Immature natural killer cell (primary cell): ENCODE results near the gene TOMM20. TPM values are rescaled to one million over a fixed set of nuclear protein-coding genes. Genes with fewer than 3 reads are reported as not detected.
"Not testable (repeated sequence)": the region's sequence is repeated elsewhere in the genome, so short reads cannot be mapped to it uniquely, and the experiment has no call there.

ENCODE experiments used
- DNase-seq, 3 donors: peaks; one replicate each; pipeline ENCODE4 v3.0.0; 2022; ENCODE audit warnings: mixed read lengths in 1 of 3
- H3K27ac Mint-ChIP-seq, 6 donors: one replicate each; pipeline ENCODE4 v1.8.0; 2020; ENCODE audit warnings: mixed read lengths in 6 of 6, mild to moderate bottlenecking in 5 of 6, inconsistent platforms in 4 of 6, moderate library complexity in 3 of 6
- H3K27me3 Mint-ChIP-seq, 3 donors: one replicate each; pipeline ENCODE4 v1.8.0; 2020 to 2021; ENCODE audit warnings: low read depth in 3 of 3, mild to moderate bottlenecking in 3 of 3, mixed read lengths in 3 of 3, moderate library complexity in 3 of 3, inconsistent platforms in 1 of 3
- H3K36me3 Mint-ChIP-seq, 3 donors: one replicate each; pipeline ENCODE4 v1.8.0; 2020; ENCODE audit warnings: mixed read lengths in 3 of 3, inconsistent platforms in 2 of 3, mild to moderate bottlenecking in 2 of 3
- H3K4me1 Mint-ChIP-seq, 2 donors: one replicate each; pipeline ENCODE4 v1.8.0; 2020; ENCODE audit warnings: inconsistent platforms in 2 of 2, mild to moderate bottlenecking in 2 of 2, mixed read lengths in 2 of 2, moderate library complexity in 1 of 2
- H3K4me3 Mint-ChIP-seq, 5 donors: one replicate each; pipeline ENCODE4 v1.8.0; 2020; ENCODE audit warnings: mild to moderate bottlenecking in 5 of 5, mixed read lengths in 5 of 5, inconsistent platforms in 3 of 5, moderate library complexity in 3 of 5
- H3K9me3 Mint-ChIP-seq, 6 donors: one replicate each; pipeline ENCODE4 v1.8.0; 2020; ENCODE audit warnings: mild to moderate bottlenecking in 6 of 6, mixed read lengths in 6 of 6, inconsistent platforms in 4 of 6, moderate library complexity in 3 of 6
- polyA plus RNA-seq, 3 donors: library from polyadenylated mRNA; unstranded; fragments of 300-500 nt; fragmentation: Illumina TruSeq; gene quantifications; one replicate each; pipeline ENCODE4 v1.2.3, GENCODE V29; 2021

Gene TOMM20
- polyA plus RNA-seq, 3 donors from 2014 or later: 23.6 to 32.4 (median 29.4) TPM

DNA sequence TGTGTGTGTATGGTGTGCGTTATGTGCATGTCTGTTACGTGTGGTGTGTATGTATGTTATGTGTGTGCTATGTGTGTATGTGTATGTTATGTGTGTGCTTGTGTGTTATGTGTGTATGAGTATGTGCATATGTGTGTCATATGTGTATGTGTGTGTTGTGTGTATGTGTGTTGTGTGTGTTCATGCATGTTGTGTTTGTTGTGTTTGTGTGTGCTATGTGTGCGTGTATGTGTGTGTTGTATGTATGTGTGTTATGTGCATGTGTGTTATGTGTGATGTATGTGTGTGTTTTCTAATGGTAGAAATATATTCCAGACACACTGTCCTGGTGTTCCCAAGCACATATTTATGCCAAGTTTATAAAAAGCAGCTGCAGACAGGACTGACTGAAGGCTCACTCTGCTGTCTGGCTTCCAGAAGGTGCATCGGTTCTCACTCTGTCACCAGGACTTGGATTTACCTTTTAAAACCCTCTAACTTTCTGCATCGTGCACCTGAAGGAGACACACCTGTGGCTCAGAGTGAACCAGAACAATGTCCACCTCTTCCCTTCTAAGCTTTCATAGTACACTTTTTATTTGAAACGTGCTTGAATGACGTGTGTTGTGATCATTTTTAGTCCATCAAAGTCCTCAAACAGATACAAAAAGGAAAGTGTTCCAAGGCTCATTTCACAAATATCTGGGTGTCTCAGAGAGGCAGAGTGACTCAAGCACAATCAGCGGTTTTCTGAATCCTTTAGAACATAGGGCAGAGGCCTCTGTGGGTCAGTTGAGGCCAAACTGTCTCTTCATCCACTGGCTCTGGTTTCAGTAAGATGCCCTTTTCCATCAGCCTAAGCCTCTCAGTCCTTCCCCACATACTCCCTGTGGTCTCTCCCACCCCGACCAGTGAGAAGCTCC is 49.9 kb downstream of the TOMM20 start:
- Mint-ChIP-seq H3K36me3 (no peaks in the 10 kb centered on the region), H3K9me3 (no peaks in the 10 kb centered on the region), H3K27me3 (peaks cover 2 to 8% (median 3%) of the 10 kb centered on the region in 3 donors), H3K4me3 (no peak overlapping the region), H3K4me1 (peaks cover 25 to 27% of the 10 kb centered on the region in 2 donors), H3K27ac (no peak overlapping the region)
- DNase-seq: no peak

DNA sequence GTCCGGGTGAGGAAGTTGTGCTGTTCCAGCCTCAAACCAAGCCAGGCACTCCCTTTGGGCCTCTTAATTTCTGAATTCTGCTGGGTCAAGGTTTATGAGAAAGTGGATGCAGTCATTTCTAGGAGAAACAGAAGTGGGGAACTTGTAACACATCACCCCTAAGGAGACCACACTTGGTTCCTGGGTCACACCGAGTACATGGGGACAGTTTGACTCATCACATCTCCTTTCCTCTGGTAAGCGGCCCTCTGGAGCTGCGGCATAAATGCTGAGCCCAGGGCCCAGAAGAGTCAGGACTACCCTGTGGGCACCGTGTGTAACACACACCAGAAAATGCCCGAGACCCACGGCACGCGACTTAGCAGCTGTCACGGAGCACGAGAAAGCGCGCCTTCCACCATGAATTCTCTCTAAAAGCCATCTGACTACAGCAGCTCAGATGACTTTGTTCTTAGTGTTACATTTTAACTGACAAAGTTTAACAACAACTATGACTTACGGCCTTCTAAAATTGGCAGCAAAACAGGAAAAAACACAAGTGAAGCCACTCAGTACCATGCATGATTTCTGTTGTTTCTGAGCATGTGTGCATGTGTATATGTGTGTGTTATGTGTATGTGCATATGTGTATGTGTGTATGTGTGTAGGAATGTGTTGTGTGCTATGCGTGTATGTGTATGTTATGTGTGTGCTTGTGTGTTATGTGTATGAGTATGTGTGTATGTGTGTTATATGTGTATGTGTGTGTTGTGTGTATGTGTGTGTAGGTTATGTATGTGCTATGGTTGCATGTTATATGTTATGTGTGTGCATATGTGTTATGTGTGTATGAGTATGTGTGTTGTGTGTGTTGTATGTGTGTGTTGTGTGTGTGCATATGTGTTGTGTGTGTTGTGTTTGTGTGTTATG is 50.8 kb downstream of the TOMM20 start:
- peaks cover 3 to 7% (median 5%) of the 10 kb centered on the region in 3 donors for H3K27me3 Mint-ChIP-seq
- DNase-seq: no peak
- no peaks in the 10 kb centered on the region for H3K36me3 Mint-ChIP-seq
- H3K4me1 Mint-ChIP-seq: peaks cover 17 to 19% of the 10 kb centered on the region in 2 donors
- H3K9me3 Mint-ChIP-seq: no peaks in the 10 kb centered on the region
- H3K4me3 Mint-ChIP-seq: no peak overlapping the region
- H3K27ac Mint-ChIP-seq: peak overlapping the region in 1 of 6 donors; percentile 6

DNA sequence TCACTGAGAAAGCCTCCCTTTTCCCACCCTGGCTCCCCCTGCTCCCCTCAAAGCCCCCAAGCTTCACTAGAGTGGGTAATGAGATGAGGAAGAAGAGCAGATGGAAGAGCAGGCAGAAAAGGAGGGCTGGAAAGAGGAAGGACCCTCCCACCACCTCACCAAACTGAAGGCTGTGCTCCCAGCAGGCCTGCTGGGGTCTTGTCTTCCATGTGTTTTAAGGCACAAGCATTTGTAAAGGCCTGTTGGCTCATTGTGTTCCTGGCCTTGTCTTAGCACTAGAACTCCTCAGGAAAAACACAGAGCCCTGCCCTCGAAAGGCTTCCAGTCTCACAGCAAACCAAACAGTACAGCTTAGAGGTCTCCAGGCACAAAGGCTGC is 51.5 kb downstream of the TOMM20 start:
- no peaks in the 10 kb centered on the region for H3K9me3 Mint-ChIP-seq
- peaks cover 3 to 7% (median 6%) of the 10 kb centered on the region in 3 donors for H3K27me3 Mint-ChIP-seq
- H3K27ac Mint-ChIP-seq: peak overlapping the region in 1 of 6 donors; percentile 6
- H3K36me3 Mint-ChIP-seq: no peaks in the 10 kb centered on the region
- no peak for DNase-seq
- no peak overlapping the region for H3K4me3 Mint-ChIP-seq
- peaks cover 17 to 19% of the 10 kb centered on the region in 2 donors for H3K4me1 Mint-ChIP-seq

DNA sequence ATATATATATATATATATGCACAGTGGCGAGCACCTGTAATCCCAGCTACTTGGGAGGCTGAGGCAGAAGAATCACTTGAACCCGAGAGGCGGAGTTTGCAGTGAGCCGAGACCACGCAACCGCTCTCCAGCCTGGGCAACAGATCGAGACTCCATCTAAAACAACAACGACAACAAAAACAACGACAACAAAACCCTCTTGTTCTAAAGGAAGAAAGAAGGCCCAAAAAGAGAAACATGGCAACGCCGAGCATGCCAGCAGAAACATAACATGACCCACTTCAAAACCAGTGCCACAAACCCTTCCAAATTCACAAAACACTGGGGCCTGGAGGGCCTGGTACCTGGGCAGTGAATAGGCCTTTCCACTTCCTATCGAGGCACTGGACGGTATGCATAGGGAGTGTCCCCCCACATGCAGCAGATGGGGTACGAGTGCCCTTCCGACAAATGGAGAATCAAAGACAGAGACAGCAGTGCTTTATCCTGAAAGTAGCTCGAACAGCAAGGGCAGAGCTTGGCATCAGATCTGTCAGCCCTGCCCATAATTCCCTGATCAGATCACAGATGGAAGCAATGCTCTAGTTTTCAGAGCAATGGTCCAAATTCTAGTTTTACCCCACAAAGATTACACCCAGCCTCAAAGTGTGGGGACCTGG is 52.0 kb downstream of the TOMM20 start:
- H3K36me3 Mint-ChIP-seq: no peaks in the 10 kb centered on the region
- H3K27ac Mint-ChIP-seq: peak overlapping the region in 4 of 6 donors; percentile 3 to 42 (median 9)
- no peaks in the 10 kb centered on the region for H3K9me3 Mint-ChIP-seq
- no peak for DNase-seq
- no peak overlapping the region for H3K4me3 Mint-ChIP-seq
- peaks cover 17 to 19% of the 10 kb centered on the region in 2 donors for H3K4me1 Mint-ChIP-seq
- peaks cover 3 to 7% (median 6%) of the 10 kb centered on the region in 3 donors for H3K27me3 Mint-ChIP-seq

DNA sequence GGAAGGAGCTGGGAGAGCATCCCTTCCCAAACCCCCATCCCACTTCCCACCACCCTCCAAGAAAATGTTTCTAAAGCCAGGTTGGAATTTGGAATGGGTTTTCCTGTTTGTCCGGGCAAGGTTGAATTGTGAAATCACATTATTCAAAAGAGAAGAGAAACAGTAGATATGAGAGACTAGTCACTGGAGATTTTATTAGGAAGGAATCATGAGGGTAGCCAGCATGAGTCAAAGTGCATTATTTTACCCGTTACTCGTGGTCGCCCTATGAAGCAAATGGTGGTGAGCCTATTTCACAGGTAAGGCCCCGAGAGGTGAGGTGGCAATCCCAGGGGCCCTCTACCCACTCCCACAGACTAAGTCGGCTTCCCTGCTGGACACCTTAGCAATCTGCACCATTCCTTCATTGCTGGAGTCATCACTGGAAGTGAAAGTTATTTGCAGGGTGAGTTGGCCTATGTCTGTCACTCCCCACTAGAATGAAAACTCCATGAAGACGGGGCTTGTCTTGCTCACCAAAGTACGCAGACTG is 52.8 kb downstream of the TOMM20 start:
- peaks cover 17 to 19% of the 10 kb centered on the region in 2 donors for H3K4me1 Mint-ChIP-seq
- H3K4me3 Mint-ChIP-seq: peak overlapping the region in 2 of 5 donors; percentile 15 to 72
- H3K27me3 Mint-ChIP-seq: peaks cover 3 to 7% (median 6%) of the 10 kb centered on the region in 3 donors

DNA sequence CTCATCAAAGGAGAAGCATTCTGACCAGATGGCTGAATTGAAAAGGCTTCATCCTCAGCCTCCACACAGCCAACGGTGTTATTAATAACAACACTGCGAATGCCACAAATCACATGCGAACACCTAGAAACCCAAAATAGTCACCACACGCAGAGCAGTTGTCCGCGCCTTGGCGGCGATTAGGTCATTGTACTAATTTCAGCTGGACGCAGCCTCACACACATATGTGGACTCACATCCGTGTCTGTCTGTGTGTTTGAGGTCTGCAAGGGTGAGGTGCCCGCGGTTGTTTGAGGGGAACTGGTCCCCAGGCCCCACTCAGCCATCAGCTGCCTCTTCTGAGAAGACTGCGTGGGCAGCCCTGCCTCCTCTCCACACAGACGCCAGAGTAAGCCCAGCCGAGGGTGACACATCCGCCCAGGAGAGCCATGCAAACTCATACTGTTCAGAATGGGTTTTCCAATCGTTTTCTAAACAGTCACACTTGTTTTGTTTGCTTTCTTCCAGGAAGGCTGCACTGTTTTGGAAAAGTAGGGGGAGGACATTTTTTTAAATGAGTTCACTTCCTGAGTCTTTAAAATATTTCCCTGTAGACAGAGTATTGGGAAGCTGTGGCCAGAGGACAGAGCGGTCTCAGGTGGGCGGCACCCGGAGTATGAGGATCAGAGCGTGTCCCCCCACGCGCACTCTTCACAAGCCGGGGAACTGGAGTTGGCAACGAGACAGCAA is 53.4 kb downstream of the TOMM20 start:
- Mint-ChIP-seq H3K4me1 (peaks cover 17 to 19% of the 10 kb centered on the region in 2 donors), H3K9me3 (no peaks in the 10 kb centered on the region), H3K27me3 (peaks cover 2 to 6% (median 6%) of the 10 kb centered on the region in 3 donors), H3K27ac (peak overlapping the region in 5 of 6 donors; percentile 69 to 81 (median 78)), H3K36me3 (no peaks in the 10 kb centered on the region), H3K4me3 (peak overlapping the region; percentile 43 to 72 (median 53))
- peak; percentile 68 to 72 (median 69) for DNase-seq

More for the DNA sequence above, 52.8 kb downstream of the TOMM20 start:
- H3K27ac Mint-ChIP-seq: peak overlapping the region in 3 of 6 donors; percentile 31 to 79 (median 69)
- H3K36me3 Mint-ChIP-seq: no peaks in the 10 kb centered on the region
- DNase-seq: no peak
- H3K9me3 Mint-ChIP-seq: no peaks in the 10 kb centered on the region

DNA sequence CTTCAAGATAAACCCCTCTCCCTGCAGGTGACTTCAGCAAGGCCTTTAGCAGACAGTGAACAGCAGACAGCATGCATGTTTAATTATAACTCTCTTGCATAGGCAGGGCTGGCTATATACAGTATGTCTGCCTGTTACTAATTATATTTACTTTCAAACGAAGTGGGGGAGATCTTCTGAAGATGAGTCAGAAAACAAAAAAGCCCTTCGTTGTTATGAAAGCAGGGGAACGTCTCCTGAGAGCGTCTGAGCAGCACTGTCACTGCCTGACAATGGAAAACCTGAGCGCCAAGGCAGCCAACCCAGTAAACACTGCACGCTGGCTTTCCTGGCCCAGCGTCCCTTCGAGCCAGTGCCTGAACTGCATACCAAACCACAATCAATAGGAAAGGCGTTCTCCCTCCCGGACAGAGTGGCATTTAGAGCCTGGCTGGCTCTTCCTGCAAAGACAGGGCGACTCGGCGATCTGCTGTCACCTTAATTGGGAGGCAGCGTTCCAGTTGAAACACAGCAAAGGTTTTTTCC is 54.1 kb downstream of the TOMM20 start:
- peak overlapping the region; percentile 43 to 72 (median 53) for H3K4me3 Mint-ChIP-seq
- no peaks in the 10 kb centered on the region for H3K9me3 Mint-ChIP-seq

DNA sequence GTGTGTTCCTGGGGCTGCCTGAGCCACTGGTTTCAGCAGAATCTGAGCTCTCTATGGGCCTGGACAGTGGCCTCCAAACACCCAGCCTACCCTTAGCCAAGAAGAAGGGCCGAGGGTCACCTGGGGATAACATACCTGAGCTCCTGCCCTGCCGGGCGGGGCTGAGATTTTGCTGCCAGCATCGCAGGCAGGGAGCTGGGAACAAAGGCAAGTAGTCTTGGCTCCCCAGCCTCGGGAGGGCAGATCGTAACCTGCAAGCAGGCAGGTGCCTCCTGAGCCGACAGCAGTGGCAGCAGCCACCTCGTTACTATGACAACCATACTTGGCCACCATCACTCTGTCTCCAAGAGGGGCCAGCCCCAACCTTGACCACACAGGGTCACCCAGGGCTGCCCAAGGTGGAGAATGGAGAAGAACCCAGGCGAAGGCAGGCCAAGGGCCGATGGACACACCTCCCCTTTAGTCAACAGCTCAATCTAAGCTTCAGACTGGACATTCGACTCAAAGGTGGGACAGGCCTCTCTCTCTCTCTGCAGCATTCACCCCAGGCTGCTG is 54.6 kb downstream of the TOMM20 start:
- no peaks in the 10 kb centered on the region for H3K36me3 Mint-ChIP-seq
- H3K9me3 Mint-ChIP-seq: no peaks in the 10 kb centered on the region

More for the DNA sequence above, 54.1 kb downstream of the TOMM20 start:
- Mint-ChIP-seq H3K4me1 (peaks cover 17 to 19% of the 10 kb centered on the region in 2 donors), H3K27me3 (peaks cover 0 to 6% (median 5%) of the 10 kb centered on the region in 3 donors), H3K27ac (peak overlapping the region in 5 of 6 donors; percentile 69 to 81 (median 72)), H3K36me3 (no peaks in the 10 kb centered on the region)
- no peak for DNase-seq

DNA sequence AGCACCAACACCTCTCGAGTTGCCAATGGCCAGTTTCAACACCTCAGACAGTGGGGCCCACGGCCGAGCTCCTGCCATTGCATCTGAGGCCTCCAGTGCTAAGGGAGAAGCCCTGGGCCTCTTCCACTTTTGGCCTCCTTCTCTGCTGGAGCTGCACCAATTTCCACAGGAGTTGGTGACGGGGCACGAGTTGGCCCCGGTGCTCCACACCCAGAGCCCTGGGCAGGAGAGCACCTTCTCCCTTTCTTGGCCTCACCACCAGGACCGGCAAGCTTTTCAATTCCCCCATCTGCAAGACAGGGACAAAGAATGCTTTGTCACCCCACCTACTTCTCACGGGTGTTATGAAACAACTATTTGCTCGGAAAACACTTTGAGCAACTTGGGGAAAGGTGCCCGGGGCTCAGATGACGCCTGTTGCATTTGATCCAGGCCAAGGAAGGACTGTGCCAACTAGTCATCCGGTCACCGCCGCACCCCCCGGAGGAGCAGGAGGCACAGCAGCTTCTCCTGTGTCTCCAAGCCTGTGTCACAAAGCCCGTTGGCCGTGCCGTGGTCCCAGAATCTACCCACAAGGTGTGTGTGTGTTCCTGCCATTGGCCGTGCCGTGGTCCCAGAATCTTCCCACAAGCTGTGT is 55.2 kb downstream of the TOMM20 start:
- Mint-ChIP-seq H3K27me3 (peaks cover 3 to 6% (median 5%) of the 10 kb centered on the region in 3 donors), H3K4me1 (peaks cover 17 to 19% of the 10 kb centered on the region in 2 donors), H3K36me3 (no peaks in the 10 kb centered on the region), H3K4me3 (no peak overlapping the region), H3K9me3 (no peaks in the 10 kb centered on the region), H3K27ac (no peak overlapping the region)
- no peak for DNase-seq

More for the DNA sequence above, 54.6 kb downstream of the TOMM20 start:
- H3K4me1 Mint-ChIP-seq: peaks cover 17 to 19% of the 10 kb centered on the region in 2 donors
- H3K27me3 Mint-ChIP-seq: peaks cover 3 to 6% (median 5%) of the 10 kb centered on the region in 3 donors
- H3K27ac Mint-ChIP-seq: peak overlapping the region in 1 of 6 donors; percentile 69
- no peak overlapping the region for H3K4me3 Mint-ChIP-seq
- DNase-seq: no peak

DNA sequence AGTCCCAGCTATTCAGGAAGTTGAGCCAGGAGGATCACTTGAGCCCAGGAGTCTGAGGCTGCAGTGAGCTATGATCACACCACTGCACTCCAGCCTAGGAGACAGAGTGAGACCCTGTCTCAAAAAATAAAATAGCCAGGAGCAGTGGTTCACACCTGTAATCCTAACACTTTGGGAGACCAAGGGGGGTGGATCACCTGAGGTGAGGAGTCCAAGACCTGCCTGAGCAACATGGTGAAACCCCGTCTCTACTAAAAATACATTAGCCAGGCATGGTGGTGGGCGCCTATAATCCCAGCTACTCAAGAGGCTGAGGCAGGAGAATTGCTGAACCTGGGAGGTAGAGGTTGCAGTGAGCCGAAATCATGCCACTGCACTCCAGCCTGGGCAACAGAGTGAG is 56.1 kb downstream of the TOMM20 start:
- not testable (repeated sequence) for H3K9me3 Mint-ChIP-seq

DNA sequence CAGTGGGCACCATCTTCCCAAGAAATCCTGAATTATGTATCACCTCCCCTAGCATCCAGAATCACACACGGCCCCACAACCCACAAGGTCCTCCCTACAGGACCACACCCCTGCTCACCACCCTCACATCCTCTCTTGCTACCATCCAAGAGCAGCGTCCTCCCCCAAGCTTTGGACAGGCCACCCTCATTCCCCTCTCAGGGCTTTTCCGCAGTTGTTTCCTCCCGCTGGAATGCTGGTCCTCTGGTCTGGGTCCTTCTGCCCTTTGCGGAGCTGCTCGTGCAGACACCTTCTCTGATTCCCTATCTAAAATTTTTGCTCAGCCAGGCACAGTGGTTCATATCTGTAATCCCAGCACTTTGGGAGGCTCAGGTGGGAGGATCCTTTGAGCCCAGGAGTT is 56.5 kb downstream of the TOMM20 start:
- no peaks in the 10 kb centered on the region for H3K9me3 Mint-ChIP-seq
- no peak overlapping the region for H3K4me3 Mint-ChIP-seq
- DNase-seq: no peak
- peaks cover 5 to 7% (median 5%) of the 10 kb centered on the region in 3 donors for H3K27me3 Mint-ChIP-seq
- peak overlapping the region in 1 of 6 donors; percentile 8 for H3K27ac Mint-ChIP-seq
- no peaks in the 10 kb centered on the region for H3K36me3 Mint-ChIP-seq
- peaks cover 17 to 19% of the 10 kb centered on the region in 2 donors for H3K4me1 Mint-ChIP-seq

More for the DNA sequence above, 56.1 kb downstream of the TOMM20 start:
- H3K4me1 Mint-ChIP-seq: peaks cover 17 to 19% of the 10 kb centered on the region in 2 donors
- DNase-seq, H3K27me3 Mint-ChIP-seq, H3K36me3 Mint-ChIP-seq, H3K4me3 Mint-ChIP-seq, H3K27ac Mint-ChIP-seq: not testable (repeated sequence)

DNA sequence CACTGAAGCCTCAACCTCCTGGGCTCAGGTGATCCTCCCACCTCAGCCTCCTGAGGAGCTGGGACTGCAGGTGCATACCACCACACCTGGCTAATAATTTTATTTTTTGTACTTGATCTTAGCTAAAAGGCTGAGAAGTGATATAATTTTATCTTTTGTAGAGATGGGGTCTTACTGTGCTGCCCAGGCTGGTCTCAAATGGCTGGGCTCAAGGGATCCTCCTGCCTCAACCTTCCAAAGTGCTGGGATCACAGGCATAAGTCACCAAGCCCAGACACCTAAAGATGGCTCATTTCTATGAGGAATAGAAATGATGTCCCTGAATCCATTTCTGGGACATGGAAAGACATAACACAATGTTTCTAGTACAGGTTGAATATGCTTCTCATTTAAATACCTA is 57.8 kb downstream of the TOMM20 start:
- H3K9me3 Mint-ChIP-seq: no peaks in the 10 kb centered on the region
- H3K27me3 Mint-ChIP-seq: peaks cover 2 to 7% (median 5%) of the 10 kb centered on the region in 3 donors
- no peak overlapping the region for H3K27ac Mint-ChIP-seq
- H3K4me3 Mint-ChIP-seq: no peak overlapping the region
- DNase-seq: no peak
- no peaks in the 10 kb centered on the region for H3K36me3 Mint-ChIP-seq
- H3K4me1 Mint-ChIP-seq: peaks cover 17% of the 10 kb centered on the region in 2 donors
